Liver (tissue), 9 donors: ENCODE measurements around the gene TNFAIP6. TPM values are rescaled to one million over a fixed set of nuclear protein-coding genes. Genes with fewer than 3 reads are reported as not detected.

ENCODE experiments used
- DNase-seq: peaks from one replicate; pipeline ENCODE4 v3.0.0-alpha.2; 2017; ENCODE audit warnings: low spot score
- H3K27ac ChIP-seq, 2 donors: one replicate each; pipeline ENCODE4 v1.7.0; 2013; ENCODE audit warnings: inconsistent platforms in 2 of 2, low read length in 2 of 2, control low read depth in 1 of 2, low read depth in 1 of 2, mild to moderate bottlenecking in 1 of 2
- H3K27me3 ChIP-seq, 4 donors: one replicate each; pipeline versions ENCODE4 v1.6.1 to v1.7.0; 2013; ENCODE audit warnings: low read length in 3 of 4, inconsistent platforms in 1 of 4, mild to moderate bottlenecking in 1 of 4, moderate library complexity in 1 of 4; ENCODE audit not compliant: control insufficient read depth in 4 of 4, insufficient read depth in 4 of 4
- H3K36me3 ChIP-seq, 4 donors: one replicate each; pipeline versions ENCODE4 v1.6.1 to v1.7.0; 2013; ENCODE audit warnings: low read length in 3 of 4, mild to moderate bottlenecking in 3 of 4, low read depth in 1 of 4, moderate library complexity in 1 of 4; ENCODE audit not compliant: control insufficient read depth in 4 of 4, insufficient read depth in 3 of 4
- H3K4me1 ChIP-seq, 4 donors: one replicate each; pipeline versions ENCODE4 v1.6.1 to v1.7.0; 2013; ENCODE audit warnings: low read length in 3 of 4, mild to moderate bottlenecking in 3 of 4, moderate library complexity in 1 of 4; ENCODE audit not compliant: control insufficient read depth in 4 of 4, insufficient read depth in 4 of 4
- H3K4me3 ChIP-seq, 3 donors: one replicate each; pipeline versions ENCODE4 v1.6.1 to v1.7.0; 2013; ENCODE audit warnings: low read length in 3 of 3, control low read depth in 1 of 3, low read depth in 1 of 3, mild to moderate bottlenecking in 1 of 3
- H3K9ac ChIP-seq, 2 donors: one replicate each; pipeline ENCODE4 v1.7.0; 2013; ENCODE audit warnings: low read length in 2 of 2, mild to moderate bottlenecking in 2 of 2, moderate library complexity in 2 of 2, control low read depth in 1 of 2, low read depth in 1 of 2
- H3K9me3 ChIP-seq, 4 donors: one replicate each; pipeline versions ENCODE4 v1.6.1 to v1.7.0; 2013; ENCODE audit warnings: low read length in 3 of 4; ENCODE audit not compliant: control insufficient read depth in 4 of 4
- EGR1 ChIP-seq, 2 donors: IDR thresholded peaks; 2 replicates each; pipeline ENCODE4 v1.6.1; 2016 to 2018; ENCODE audit warnings: antibody characterized with exemption in 2 of 2, low read depth in 2 of 2
- FOXA1 ChIP-seq: IDR thresholded peaks from 2 replicates; pipeline ENCODE4 v1.6.1; 2016; ENCODE audit warnings: antibody characterized with exemption
- GABPA ChIP-seq, 2 donors: IDR thresholded peaks in 1 of 2; conservative IDR thresholded peaks in 1 of 2; 2 replicates each; pipeline ENCODE4 v1.6.1; 2016; ENCODE audit warnings: antibody characterized with exemption in 2 of 2, mild to moderate bottlenecking in 1 of 2, moderate library complexity in 1 of 2
- HNF4A ChIP-seq, 2 donors: conservative IDR thresholded peaks; 2 replicates each; pipeline ENCODE4 v1.6.1; 2016; ENCODE audit warnings: antibody characterized with exemption in 2 of 2, mild to moderate bottlenecking in 2 of 2
- HNF4G ChIP-seq: IDR thresholded peaks from 2 replicates; pipeline ENCODE4 v1.6.1; 2016; ENCODE audit warnings: antibody characterized with exemption
- JUND ChIP-seq, 2 donors: IDR thresholded peaks; 2 replicates each; pipeline ENCODE4 v1.6.1; 2016; ENCODE audit warnings: antibody characterized with exemption in 2 of 2
- RAD21 ChIP-seq, 2 donors: IDR thresholded peaks; 2 replicates each; pipeline ENCODE4 v1.6.1; 2016; ENCODE audit warnings: antibody characterized with exemption in 2 of 2, mild to moderate bottlenecking in 2 of 2
- RXRA ChIP-seq, 2 donors: IDR thresholded peaks; 2 replicates each; pipeline ENCODE4 v1.6.1; 2017 to 2018; ENCODE audit warnings: antibody characterized with exemption in 2 of 2, mild to moderate bottlenecking in 1 of 2
- TAF1 ChIP-seq: conservative IDR thresholded peaks from 2 replicates; pipeline ENCODE4 v1.6.1; 2016; ENCODE audit warnings: antibody characterized with exemption, mild to moderate bottlenecking
- YY1 ChIP-seq: IDR thresholded peaks from 2 replicates; pipeline ENCODE4 v1.6.1; 2016; ENCODE audit warnings: antibody characterized with exemption, mild to moderate bottlenecking
- WGBS: extraction: QIAGEN DNeasy Blood & Tissue Kit; methylation state at CpG from one replicate; pipeline ENCODE4 v1.1.7; 2013; 5-methylcytosine and 5-hydroxymethylcytosine counted together
- polyA plus RNA-seq, 2 donors: library from polyadenylated mRNA; stranded (reverse) in 1 of 2; unstranded in 1 of 2; fragments of 200-250 nt in 1 of 2; fragments of >200 nt in 1 of 2; fragmentation: Nextera tagmentation in 1 of 2; extraction: Ambion mirVana in 1 of 2; gene quantifications; one replicate each; pipeline versions ENCODE4 v1.2.1 to v1.2.3, GENCODE V29; 2013 to 2015
- total RNA-seq, 2 donors: library from RNA; depleted of rRNA; stranded (reverse); fragments of >200 nt; gene quantifications; one replicate each; pipeline ENCODE4 v1.2.3, GENCODE V29; 2014
- TF ChIP-seq, protein P1 (sequence below): IDR thresholded peaks from 2 replicates; pipeline ENCODE4 v1.6.1; 2016; ENCODE audit warnings: antibody characterized with exemption
- TF ChIP-seq, protein P2 (sequence below): fragments of 150-350 bp; IDR thresholded peaks from 2 replicates; pipeline ENCODE4 v1.5.1; 2017; ENCODE audit warnings: improper control_type of control experiment, low read depth, low read length; ENCODE audit not compliant: missing input control
- TF ChIP-seq, protein P3 (sequence below): IDR thresholded peaks from 2 replicates; pipeline ENCODE4 v1.6.1; 2016; ENCODE audit warnings: antibody characterized with exemption
- TF ChIP-seq, protein P4 (sequence below): IDR thresholded peaks from 2 replicates; pipeline ENCODE4 v1.6.1; 2016; ENCODE audit warnings: antibody characterized with exemption
- TF ChIP-seq, protein P5 (sequence below): IDR thresholded peaks from 2 replicates; pipeline ENCODE4 v1.6.1; 2016; ENCODE audit warnings: antibody characterized with exemption, mild to moderate bottlenecking
- donor health status: healthy.
- donor health status: healthy.
- donor health status: healthy.
- donor health status: healthy.
- donor health status: healthy.

The TNFAIP6 gene
- total and polyA plus RNA-seq, 4 donors, result 0.17 to 0.28 (median 0.20) TPM

DNA sequence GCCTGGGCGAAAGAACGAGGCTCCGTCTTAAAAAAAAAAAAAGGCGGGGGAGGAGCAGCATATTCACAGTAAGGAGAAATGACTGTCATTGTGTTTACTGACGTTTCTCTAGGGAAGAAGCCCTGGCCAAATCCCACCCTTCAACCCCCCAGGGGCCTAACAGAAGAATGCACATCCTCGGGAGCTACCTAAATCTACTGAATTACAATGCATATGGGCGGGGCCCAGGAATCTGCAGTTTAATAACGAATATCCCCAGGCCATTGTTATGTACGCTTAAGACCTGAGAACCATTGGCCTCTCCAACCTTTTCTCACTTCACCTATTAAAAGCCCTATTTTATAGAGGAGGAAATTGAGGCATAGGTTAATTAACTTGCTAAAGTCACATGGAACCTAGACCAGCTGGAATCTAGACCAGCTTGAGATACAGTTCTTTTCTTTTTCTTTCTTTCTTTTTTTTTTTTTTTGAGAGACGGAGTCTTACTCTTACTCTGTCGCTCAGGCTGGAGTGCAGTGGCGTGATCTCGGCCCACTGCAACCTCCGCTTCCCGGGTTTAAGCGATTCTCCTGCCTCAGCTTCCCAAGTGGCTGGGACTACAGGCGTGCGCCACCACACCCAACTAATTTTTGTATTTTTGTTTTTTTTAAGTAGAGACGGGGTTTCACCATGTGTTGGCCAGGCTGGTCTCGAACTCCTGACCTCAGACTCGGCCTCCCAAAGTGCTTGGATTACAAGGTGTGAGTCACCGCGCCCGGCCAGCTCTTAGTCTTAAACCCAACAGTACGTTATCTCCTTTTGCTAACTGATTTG lies 51.6 kb downstream of the TNFAIP6 start:
- DNase-seq, result no peak
- WGBS, result 92% methylated on average over 25 of the region's 25 CpGs
- TF ChIP-seq FOXA1, result no peak
- TF ChIP-seq, protein P1, sequence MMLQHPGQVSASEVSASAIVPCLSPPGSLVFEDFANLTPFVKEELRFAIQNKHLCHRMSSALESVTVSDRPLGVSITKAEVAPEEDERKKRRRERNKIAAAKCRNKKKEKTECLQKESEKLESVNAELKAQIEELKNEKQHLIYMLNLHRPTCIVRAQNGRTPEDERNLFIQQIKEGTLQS, result no peak
- TF ChIP-seq HNF4A (conservative IDR thresholded peaks at IDR 0.05), result no peak
- no peak for TF ChIP-seq TAF1
- TF ChIP-seq GABPA (IDR thresholded peaks at IDR 0.05 in 1 of 2, conservative IDR thresholded peaks at IDR 0.05 in 1 of 2), result no peak
- TF ChIP-seq, protein P2, sequence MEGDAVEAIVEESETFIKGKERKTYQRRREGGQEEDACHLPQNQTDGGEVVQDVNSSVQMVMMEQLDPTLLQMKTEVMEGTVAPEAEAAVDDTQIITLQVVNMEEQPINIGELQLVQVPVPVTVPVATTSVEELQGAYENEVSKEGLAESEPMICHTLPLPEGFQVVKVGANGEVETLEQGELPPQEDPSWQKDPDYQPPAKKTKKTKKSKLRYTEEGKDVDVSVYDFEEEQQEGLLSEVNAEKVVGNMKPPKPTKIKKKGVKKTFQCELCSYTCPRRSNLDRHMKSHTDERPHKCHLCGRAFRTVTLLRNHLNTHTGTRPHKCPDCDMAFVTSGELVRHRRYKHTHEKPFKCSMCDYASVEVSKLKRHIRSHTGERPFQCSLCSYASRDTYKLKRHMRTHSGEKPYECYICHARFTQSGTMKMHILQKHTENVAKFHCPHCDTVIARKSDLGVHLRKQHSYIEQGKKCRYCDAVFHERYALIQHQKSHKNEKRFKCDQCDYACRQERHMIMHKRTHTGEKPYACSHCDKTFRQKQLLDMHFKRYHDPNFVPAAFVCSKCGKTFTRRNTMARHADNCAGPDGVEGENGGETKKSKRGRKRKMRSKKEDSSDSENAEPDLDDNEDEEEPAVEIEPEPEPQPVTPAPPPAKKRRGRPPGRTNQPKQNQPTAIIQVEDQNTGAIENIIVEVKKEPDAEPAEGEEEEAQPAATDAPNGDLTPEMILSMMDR, result no peak
- TF ChIP-seq, protein P3, sequence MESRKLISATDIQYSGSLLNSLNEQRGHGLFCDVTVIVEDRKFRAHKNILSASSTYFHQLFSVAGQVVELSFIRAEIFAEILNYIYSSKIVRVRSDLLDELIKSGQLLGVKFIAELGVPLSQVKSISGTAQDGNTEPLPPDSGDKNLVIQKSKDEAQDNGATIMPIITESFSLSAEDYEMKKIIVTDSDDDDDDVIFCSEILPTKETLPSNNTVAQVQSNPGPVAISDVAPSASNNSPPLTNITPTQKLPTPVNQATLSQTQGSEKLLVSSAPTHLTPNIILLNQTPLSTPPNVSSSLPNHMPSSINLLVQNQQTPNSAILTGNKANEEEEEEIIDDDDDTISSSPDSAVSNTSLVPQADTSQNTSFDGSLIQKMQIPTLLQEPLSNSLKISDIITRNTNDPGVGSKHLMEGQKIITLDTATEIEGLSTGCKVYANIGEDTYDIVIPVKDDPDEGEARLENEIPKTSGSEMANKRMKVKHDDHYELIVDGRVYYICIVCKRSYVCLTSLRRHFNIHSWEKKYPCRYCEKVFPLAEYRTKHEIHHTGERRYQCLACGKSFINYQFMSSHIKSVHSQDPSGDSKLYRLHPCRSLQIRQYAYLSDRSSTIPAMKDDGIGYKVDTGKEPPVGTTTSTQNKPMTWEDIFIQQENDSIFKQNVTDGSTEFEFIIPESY, result no peak
- no peak for TF ChIP-seq JUND (IDR thresholded peaks at IDR 0.05)
- Histone ChIP-seq H3K9ac (no peak overlapping the region), H3K4me3 (peak overlapping the region in 1 of 3 donors; percentile 83), H3K27ac (no peak overlapping the region), H3K36me3 (peaks cover 0 to 4% (median 4%) of the 10 kb centered on the region in 4 donors), H3K9me3 (no peaks in the 10 kb centered on the region), H3K27me3 (no peaks in the 10 kb centered on the region), H3K4me1 (peaks cover 0 to 7% (median 4%) of the 10 kb centered on the region in 4 donors)

DNA sequence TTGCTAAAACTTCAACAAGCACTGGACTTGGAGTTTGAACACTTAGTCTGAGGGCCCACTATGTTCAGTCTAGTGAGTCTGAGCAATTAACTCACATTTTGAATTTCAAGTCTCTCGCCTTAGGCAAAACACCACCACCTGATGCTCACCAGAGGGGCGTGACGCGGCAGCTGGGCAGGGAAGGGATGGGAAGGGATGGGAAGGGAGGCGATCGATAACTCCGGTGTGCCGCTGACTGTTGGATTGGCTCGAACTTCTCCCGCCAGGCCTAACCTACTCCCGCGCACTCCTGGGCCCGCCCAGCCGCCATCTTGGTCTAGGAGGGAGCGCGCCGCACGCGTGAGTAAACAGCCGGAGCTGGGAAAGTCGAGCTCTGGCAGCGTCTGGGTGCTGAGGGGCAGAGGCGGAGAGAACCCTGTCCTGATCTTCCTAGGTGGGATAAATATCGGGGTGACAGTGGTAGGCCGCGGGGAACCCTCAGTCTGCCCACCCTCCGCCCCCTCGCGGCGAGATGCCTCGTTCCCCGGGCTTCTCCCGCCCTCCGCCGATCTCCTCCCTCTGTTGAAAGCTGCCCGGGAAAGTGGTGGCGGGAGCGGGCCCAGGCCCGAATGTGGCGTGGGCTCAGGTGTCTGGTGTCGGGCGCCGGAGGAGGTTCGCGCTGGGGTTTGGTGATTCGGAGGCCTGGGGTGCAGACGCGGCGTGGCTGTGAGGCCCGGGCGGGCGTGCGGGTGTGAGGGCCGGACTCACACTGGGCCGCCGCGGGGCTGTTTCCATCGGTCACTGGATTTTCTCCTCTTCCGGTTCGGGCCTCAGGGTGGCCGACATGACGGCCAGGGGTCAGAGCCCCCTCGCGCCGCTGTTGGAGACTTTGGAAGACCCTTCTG lies 52.5 kb downstream of the TNFAIP6 start, which contains the start of gene RIF1:
Gene RIF1, plus strand, starts transcription at position 302 of the 884 bp plus-strand sequence. Its CDS starts 522 bp downstream, at position 824.
- under 1% methylated on average over 65 of the region's 65 CpGs for WGBS
- Histone ChIP-seq H3K27ac (peak within 1 kb of the TSS; percentile 88 to 97), H3K9me3 (no peaks in the 10 kb centered on the region), H3K4me1 (peaks cover 0 to 7% (median 4%) of the 10 kb centered on the region in 4 donors), H3K9ac (peak within 1 kb of the TSS; percentile 80 to 88), H3K27me3 (no peaks in the 10 kb centered on the region), H3K36me3 (peaks cover 0 to 4% (median 4%) of the 10 kb centered on the region in 4 donors), H3K4me3 (peak within 1 kb of the TSS; percentile 78 to 96 (median 83))
- DNase-seq, result peak; percentile 85
- TF ChIP-seq, protein P4, sequence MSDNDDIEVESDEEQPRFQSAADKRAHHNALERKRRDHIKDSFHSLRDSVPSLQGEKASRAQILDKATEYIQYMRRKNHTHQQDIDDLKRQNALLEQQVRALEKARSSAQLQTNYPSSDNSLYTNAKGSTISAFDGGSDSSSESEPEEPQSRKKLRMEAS, result peak; percentile 56
- TF ChIP-seq RAD21 (IDR thresholded peaks at IDR 0.05) (peak; percentile 47 to 51), HNF4G (no peak), JUND (IDR thresholded peaks at IDR 0.05) (no peak), HNF4A (conservative IDR thresholded peaks at IDR 0.05) (no peak), YY1 (peak; percentile 99), RXRA (IDR thresholded peaks at IDR 0.05) (peak in 1 of 2 donors; percentile 17), EGR1 (IDR thresholded peaks at IDR 0.05; ENCODE audit: low read depth in 2 of 2) (peak in 1 of 2 donors; percentile 34)
- TF ChIP-seq, protein P5, sequence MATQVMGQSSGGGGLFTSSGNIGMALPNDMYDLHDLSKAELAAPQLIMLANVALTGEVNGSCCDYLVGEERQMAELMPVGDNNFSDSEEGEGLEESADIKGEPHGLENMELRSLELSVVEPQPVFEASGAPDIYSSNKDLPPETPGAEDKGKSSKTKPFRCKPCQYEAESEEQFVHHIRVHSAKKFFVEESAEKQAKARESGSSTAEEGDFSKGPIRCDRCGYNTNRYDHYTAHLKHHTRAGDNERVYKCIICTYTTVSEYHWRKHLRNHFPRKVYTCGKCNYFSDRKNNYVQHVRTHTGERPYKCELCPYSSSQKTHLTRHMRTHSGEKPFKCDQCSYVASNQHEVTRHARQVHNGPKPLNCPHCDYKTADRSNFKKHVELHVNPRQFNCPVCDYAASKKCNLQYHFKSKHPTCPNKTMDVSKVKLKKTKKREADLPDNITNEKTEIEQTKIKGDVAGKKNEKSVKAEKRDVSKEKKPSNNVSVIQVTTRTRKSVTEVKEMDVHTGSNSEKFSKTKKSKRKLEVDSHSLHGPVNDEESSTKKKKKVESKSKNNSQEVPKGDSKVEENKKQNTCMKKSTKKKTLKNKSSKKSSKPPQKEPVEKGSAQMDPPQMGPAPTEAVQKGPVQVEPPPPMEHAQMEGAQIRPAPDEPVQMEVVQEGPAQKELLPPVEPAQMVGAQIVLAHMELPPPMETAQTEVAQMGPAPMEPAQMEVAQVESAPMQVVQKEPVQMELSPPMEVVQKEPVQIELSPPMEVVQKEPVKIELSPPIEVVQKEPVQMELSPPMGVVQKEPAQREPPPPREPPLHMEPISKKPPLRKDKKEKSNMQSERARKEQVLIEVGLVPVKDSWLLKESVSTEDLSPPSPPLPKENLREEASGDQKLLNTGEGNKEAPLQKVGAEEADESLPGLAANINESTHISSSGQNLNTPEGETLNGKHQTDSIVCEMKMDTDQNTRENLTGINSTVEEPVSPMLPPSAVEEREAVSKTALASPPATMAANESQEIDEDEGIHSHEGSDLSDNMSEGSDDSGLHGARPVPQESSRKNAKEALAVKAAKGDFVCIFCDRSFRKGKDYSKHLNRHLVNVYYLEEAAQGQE, result no peak
- TF ChIP-seq, protein P3, result no peak
- TF ChIP-seq, protein P2, result peak; percentile 37
